GM23338 (cell line): ENCODE results near the gene SORCS2. TPM values are rescaled to one million over a fixed set of nuclear protein-coding genes. Genes with fewer than 3 reads are reported as not detected.

Experiments
- ATAC-seq: fragments of 200-7000 bp; cut with Tn5 transposase; 3 replicates; pipeline ENCODE4 v1.9.1; 2020
- DNase-seq: peaks from one replicate; pipeline ENCODE4 v3.0.0-alpha.2; 2015; ENCODE audit warnings: low spot score
- H2AFZ ChIP-seq: fragments of 200-600 bp; sonication (generic); 2 replicates; pipeline ENCODE4 v1.8.0; 2016; ENCODE audit warnings: antibody characterized with exemption, mild to moderate bottlenecking, moderate library complexity
- H3F3A ChIP-seq: fragments of 200-600 bp; sonication (generic); replicated peaks from 2 replicates; pipeline ENCODE4 v1.8.0; 2017; ENCODE audit warnings: antibody characterized with exemption, mixed run types, low read depth
- H3K27ac ChIP-seq: fragments of 200-600 bp; sonication (generic); 2 replicates; pipeline ENCODE4 v1.6.1; 2016; ENCODE audit warnings: low read depth
- H3K27me3 ChIP-seq: fragments of 200-600 bp; sonication (generic); 2 replicates; pipeline ENCODE4 v1.8.0; 2016; ENCODE audit warnings: mild to moderate bottlenecking, mixed run types, moderate library complexity; ENCODE audit not compliant: insufficient read depth
- H3K36me3 ChIP-seq: fragments of 200-600 bp; sonication (generic); 2 replicates; pipeline ENCODE4 v1.8.0; 2016; ENCODE audit warnings: mild to moderate bottlenecking; ENCODE audit not compliant: insufficient read depth
- H3K4me1 ChIP-seq: fragments of 200-600 bp; sonication (generic); 2 replicates; pipeline ENCODE4 v1.8.0; 2016; ENCODE audit warnings: mild to moderate bottlenecking, moderate library complexity; ENCODE audit not compliant: insufficient read depth
- H3K4me2 ChIP-seq: fragments of 200-600 bp; sonication (generic); 2 replicates; pipeline ENCODE4 v1.7.1; 2017; ENCODE audit warnings: mixed run types
- H3K4me3 ChIP-seq: fragments of 200-600 bp; sonication (generic); 2 replicates; pipeline ENCODE4 v1.6.1; 2016; ENCODE audit warnings: mixed run types
- H3K79me2 ChIP-seq: fragments of 200-600 bp; sonication (generic); replicated peaks from 2 replicates; pipeline ENCODE4 v1.8.0; 2017; ENCODE audit warnings: mild to moderate bottlenecking; ENCODE audit not compliant: insufficient read depth
- H3K9me2 ChIP-seq: fragments of 200-600 bp; sonication (generic); 2 replicates; pipeline ENCODE4 v1.8.0; 2017; ENCODE audit not compliant: insufficient read depth
- H4K20me1 ChIP-seq: fragments of 200-600 bp; sonication (generic); replicated peaks from 2 replicates; pipeline ENCODE4 v1.8.0; 2017; ENCODE audit warnings: mild to moderate bottlenecking; ENCODE audit not compliant: insufficient read depth
- H3K27ac Mint-ChIP-seq: 2 replicates; pipeline ENCODE4 v1.8.0; 2020; ENCODE audit warnings: inconsistent platforms, mild to moderate bottlenecking, moderate library complexity, mixed read lengths
- H3K27me3 Mint-ChIP-seq: 3 replicates; pipeline ENCODE4 v1.8.0; 2022; ENCODE audit warnings: low read depth, mild to moderate bottlenecking, moderate library complexity, mixed read lengths, inconsistent platforms; ENCODE audit not compliant: insufficient read depth, poor library complexity
- H3K36me3 Mint-ChIP-seq: 3 replicates; pipeline ENCODE4 v1.8.0; 2021; ENCODE audit warnings: low read depth, mild to moderate bottlenecking, inconsistent platforms, moderate library complexity, mixed read lengths
- H3K4me1 Mint-ChIP-seq: 3 replicates; pipeline ENCODE4 v1.8.0; 2020; ENCODE audit warnings: mild to moderate bottlenecking, inconsistent platforms, mixed read lengths
- H3K4me3 Mint-ChIP-seq: 3 replicates; pipeline ENCODE4 v1.8.0; 2021; ENCODE audit warnings: moderate library complexity, mild to moderate bottlenecking, inconsistent platforms, mixed read lengths
- H3K9me3 Mint-ChIP-seq: 3 replicates; pipeline ENCODE4 v1.8.0; 2020; ENCODE audit warnings: moderate library complexity, mild to moderate bottlenecking, inconsistent platforms, mixed read lengths
- CTCF ChIP-seq, 2 experiments: fragments of 200-600 bp in 1 of 2; sonication (generic) in 1 of 2; conservative IDR thresholded peaks; 2 replicates each; pipeline versions ENCODE4 v1.5.1 to v1.6.1; 2016 to 2017; ENCODE audit warnings: antibody characterized with exemption in 2 of 2, low read depth in 2 of 2, mild to moderate bottlenecking in 2 of 2, moderate library complexity in 1 of 2
- EZH2phosphoT487 ChIP-seq: fragments of 200-600 bp; sonication (generic); IDR thresholded peaks from one replicate; pipeline ENCODE4 v1.8.1; 2018; ENCODE audit warnings: antibody characterized with exemption; ENCODE audit not compliant: unreplicated experiment
- JUNB ChIP-seq: IDR thresholded peaks from one replicate; pipeline ENCODE4 v1.6.1; 2016; ENCODE audit warnings: antibody characterized with exemption; ENCODE audit not compliant: unreplicated experiment
- NANOG ChIP-seq: IDR thresholded peaks from 2 replicates; pipeline ENCODE4 v1.6.1; 2016; ENCODE audit warnings: antibody characterized with exemption, borderline replicate concordance
- POLR2AphosphoS5 ChIP-seq: IDR thresholded peaks from 2 replicates; pipeline ENCODE4 v1.6.1; 2016; ENCODE audit warnings: antibody characterized with exemption, low read depth
- REST ChIP-seq: IDR thresholded peaks from one replicate; pipeline ENCODE4 v1.6.1; 2018; ENCODE audit warnings: antibody characterized with exemption; ENCODE audit not compliant: unreplicated experiment
- STAT1 ChIP-seq: IDR thresholded peaks from one replicate; pipeline ENCODE4 v1.6.1; 2016; ENCODE audit warnings: antibody characterized with exemption; ENCODE audit not compliant: unreplicated experiment
- ZNF114 ChIP-seq: fragments of 250-450 bp; sonication (Bioruptor Pico); IDR thresholded peaks from 2 replicates; pipeline ENCODE4 v1.5.0; 2020; ENCODE audit warnings: mild to moderate bottlenecking, moderate library complexity
- ZNF331 ChIP-seq: fragments of 250-450 bp; sonication (Bioruptor Pico); IDR thresholded peaks from 2 replicates; pipeline ENCODE4 v1.5.0; 2020; ENCODE audit warnings: low read depth, mild to moderate bottlenecking, moderate library complexity
- ZNF462 ChIP-seq: fragments of 250-450 bp; sonication (Bioruptor Pico); IDR thresholded peaks from 2 replicates; pipeline ENCODE4 v1.5.0; 2020; ENCODE audit warnings: mild to moderate bottlenecking, moderate library complexity
- polyA plus RNA-seq: library from polyadenylated mRNA; unstranded; fragments of >200 nt; fragmentation: Nextera tagmentation; extraction: Ambion mirVana; gene quantifications from 2 replicates; pipeline ENCODE4 v1.2.1, GENCODE V29; 2016
- total RNA-seq: library from RNA; depleted of rRNA; stranded (reverse); fragments of >200 nt; shearing (Covaris generic); gene quantifications from 2 replicates; pipeline ENCODE4 v1.2.3, GENCODE V29; 2014

Gene SORCS2
- total and polyA plus RNA-seq, 2 experiments from 2014 or later: 0.47 to 2.4 TPM

- no peaks in the 10 kb centered on the region for H3F3A ChIP-seq
- no peak overlapping the region for H3K4me3 ChIP-seq
- no peak overlapping the region for H2AFZ ChIP-seq
- no peaks in the 10 kb centered on the region for H3K36me3 ChIP-seq
- H3K27ac ChIP-seq: no peak overlapping the region
- Mint-ChIP-seq H3K4me1 (no peaks in the 10 kb centered on the region), H3K36me3 (no peaks in the 10 kb centered on the region; the same call in 2 of the 3 replicates), H3K4me3 (no peak overlapping the region), H3K9me3 (peaks cover 17% of the 10 kb centered on the region), H3K27ac (no peak overlapping the region), H3K27me3 (peaks cover 4% of the 10 kb centered on the region)
- ATAC-seq (no peak), DNase-seq (no peak)
- TF ChIP-seq ZNF331 (no peak), ZNF114 (CRISPR knock-in tag) (no peak)
- no peaks in the 10 kb centered on the region for H3K79me2 ChIP-seq
- no peaks in the 10 kb centered on the region for H3K4me1 ChIP-seq
- no peaks in the 10 kb centered on the region for H3K27me3 ChIP-seq
- 0 out of 2 replicates have a peak, but pooled peaks cover 4% of the 10 kb centered on the region for H3K9me2 ChIP-seq
- no peak overlapping the region for H3K4me2 ChIP-seq
- H4K20me1 ChIP-seq: no peaks in the 10 kb centered on the region
These were observed 348.5 kb downstream of the SORCS2 start for GRCh38 chr4:7540654-7541413.

GRCh38 chr4:7541414-7541810, 349.1 kb downstream of the SORCS2 start:
- no peaks in the 10 kb centered on the region for H3K4me1 Mint-ChIP-seq
- H3K9me2 ChIP-seq: 0 out of 2 replicates have a peak, but pooled peaks cover 4% of the 10 kb centered on the region
- H2AFZ ChIP-seq: no peak overlapping the region
- H3K27ac Mint-ChIP-seq: no peak overlapping the region
- ATAC-seq (no peak), DNase-seq (no peak)
- TF ChIP-seq ZNF114 (CRISPR knock-in tag): no peak
- no peak for TF ChIP-seq JUNB
- no peak for TF ChIP-seq EZH2phosphoT487
- TF ChIP-seq NANOG: no peak
- TF ChIP-seq CTCF (conservative IDR thresholded peaks at IDR 0.05; ENCODE audit: low read depth in 2 of 2): no peak
- TF ChIP-seq ZNF331: no peak
- TF ChIP-seq ZNF462: no peak
- TF ChIP-seq REST: no peak
- TF ChIP-seq POLR2AphosphoS5: no peak
- TF ChIP-seq STAT1: no peak
- H3K4me3 Mint-ChIP-seq: no peak overlapping the region
- no peaks in the 10 kb centered on the region for H3K27me3 ChIP-seq
- H3K27me3 Mint-ChIP-seq: no peaks in the 10 kb centered on the region
- no peaks in the 10 kb centered on the region for H3K36me3 ChIP-seq
- H3K36me3 Mint-ChIP-seq: no peaks in the 10 kb centered on the region; the same call in 2 of the 3 replicates
- H3K27ac ChIP-seq: no peak overlapping the region
- no peaks in the 10 kb centered on the region for H4K20me1 ChIP-seq
- no peak overlapping the region for H3K4me2 ChIP-seq
- peaks cover 18% of the 10 kb centered on the region for H3K9me3 Mint-ChIP-seq
- H3K4me3 ChIP-seq: no peak overlapping the region
- H3K4me1 ChIP-seq: no peaks in the 10 kb centered on the region
- H3K79me2 ChIP-seq: no peaks in the 10 kb centered on the region
- H3F3A ChIP-seq: no peaks in the 10 kb centered on the region
